HG02870 (cell line): Measurements from ENCODE around the gene SEPTIN1.
"Not testable (repeated sequence)": the region's sequence is repeated elsewhere in the genome, so short reads cannot be mapped to it uniquely, and the experiment has no call there.

ENCODE experiments used
- ATAC-seq: cut with Tn5 transposase; IDR thresholded peaks from one replicate; pipeline ENCODE4 v1.9.1; 2021; ENCODE audit warnings: mild to moderate bottlenecking, moderate library complexity; ENCODE audit not compliant: unreplicated experiment

The SEPTIN1 gene

DNA sequence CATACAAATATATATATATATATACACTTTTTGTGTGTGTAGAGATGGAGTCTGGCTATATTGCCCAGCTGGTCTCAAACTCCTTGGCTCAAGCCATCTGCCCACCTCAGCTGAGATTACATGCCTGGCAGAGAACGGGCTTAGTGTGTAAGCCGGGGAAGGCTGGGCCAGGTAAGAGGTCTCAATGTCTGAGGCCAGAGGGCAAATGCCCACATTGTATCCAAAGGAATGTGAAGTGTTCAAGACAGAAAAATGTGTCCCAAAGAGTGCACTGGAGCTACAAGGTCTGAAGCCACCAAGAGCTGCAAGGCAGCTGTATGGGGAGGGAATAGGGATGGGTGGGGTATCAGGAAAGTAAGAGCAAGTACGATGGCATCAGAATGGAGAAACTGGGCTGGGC is 36.1 kb downstream of the SEPTIN1 start:
- no peak for ATAC-seq

DNA sequence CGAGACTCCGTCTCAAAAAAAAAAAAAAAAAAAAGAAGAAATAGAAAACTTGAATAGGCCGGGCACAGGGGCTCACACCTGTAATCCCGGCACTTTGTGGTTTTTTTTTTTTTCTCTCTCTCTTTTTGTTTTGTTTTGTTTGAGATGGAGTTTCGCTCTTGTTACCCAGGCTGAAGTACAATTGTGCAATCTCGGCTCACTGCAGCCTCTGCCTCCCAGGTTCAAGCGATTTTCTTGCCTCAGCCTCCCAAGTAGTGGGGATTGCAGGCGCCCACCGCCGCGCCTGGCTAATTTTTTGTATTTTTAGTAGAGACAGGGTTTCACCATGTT is 38.9 kb downstream of the SEPTIN1 start:
- not testable (repeated sequence) for ATAC-seq

DNA sequence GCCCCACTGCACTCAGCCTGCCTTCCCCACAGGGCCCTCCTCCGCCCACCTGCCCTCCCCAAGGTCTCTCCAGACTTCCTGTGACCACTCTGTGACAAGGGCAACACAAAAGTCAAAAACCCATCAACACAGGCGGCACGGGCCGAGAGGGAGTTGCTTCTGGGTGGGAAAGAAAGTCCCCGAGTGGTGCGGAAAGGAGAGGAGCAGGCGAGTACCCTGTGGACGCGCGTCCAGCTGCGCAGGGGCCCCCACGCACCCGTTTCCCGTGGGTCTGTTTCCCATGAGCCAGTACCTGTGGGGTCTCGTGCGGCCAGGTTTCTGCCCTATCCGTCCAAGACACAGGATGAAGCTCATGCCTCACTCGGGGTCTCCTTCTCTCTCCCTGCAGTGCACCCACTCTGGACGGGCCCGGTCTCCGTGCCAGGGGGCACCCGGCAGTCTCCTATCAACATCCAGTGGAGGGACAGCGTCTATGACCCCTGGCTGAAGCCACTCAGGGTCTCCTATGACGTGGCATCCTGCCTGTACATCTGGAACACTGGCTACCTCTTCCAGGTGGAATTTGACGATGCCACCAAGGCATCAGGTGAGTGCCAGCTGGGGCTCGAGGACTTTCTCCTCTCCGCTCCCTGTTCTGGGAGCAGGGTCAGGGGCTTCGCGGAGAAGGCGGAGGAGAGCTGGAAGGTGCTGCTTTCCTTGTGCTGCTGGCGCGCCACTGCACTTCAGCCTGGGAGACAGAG is 39.4 kb downstream of the SEPTIN1 start:
- no peak for ATAC-seq

DNA sequence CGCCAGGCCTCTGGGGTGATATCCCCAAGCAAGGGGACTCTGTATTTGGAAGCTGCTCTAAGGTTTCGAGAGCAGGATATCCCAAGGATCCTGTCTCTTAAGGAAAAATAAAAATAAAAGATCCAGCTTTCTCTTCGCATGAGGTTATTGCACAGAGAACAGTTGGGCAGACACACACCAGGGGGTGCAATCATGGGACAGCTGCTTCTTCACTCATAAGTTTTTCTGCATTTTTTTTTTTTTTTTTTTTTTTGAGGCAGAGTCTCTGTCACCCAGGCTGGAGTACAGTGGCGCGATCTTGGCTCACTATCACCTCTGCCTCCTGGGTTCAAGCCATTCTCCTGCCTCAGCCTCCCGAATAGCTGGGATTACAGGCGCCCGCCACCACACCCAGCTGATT is 40.4 kb downstream of the SEPTIN1 start:
- not testable (repeated sequence) for ATAC-seq

DNA sequence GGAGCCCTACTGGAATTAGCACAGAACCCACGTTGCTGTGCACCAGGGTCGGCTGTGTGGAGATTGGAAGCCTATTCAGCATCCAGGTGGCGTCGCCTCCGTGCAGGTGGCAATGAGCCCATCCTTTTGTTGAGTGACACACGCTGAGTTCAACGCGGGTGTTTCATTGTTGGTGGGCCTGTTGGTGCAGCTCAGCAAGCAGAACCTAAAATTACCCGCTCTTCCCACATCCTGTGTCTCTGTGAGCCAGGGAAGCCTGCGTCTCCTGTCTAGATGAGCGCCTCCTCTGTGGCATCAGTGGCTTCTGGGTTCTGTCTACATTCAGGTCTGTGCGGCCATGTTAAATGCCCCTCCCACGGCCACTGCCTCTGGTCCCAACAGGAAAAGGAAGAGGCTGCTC is 41.7 kb downstream of the SEPTIN1 start:
- no peak for ATAC-seq

DNA sequence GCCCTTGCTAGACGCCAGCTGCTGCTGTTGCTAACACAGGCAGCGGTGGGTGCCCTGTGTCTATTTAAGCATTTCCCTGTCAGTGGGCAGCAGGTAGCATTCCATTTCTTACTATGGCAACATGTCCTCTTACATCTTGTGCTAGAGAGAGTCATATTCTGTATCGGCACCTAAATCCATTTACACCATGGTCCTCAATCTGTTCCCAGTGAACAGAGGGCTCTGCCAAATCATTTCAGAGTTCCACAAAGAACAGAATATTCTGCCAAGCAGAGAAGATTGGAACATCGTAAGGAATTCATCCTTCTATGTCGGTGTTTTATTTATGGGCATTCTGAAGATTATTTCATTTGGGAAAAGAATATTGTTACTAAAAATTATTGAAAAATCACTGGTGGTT is 43.6 kb downstream of the SEPTIN1 start:
- ATAC-seq: not testable (repeated sequence)

DNA sequence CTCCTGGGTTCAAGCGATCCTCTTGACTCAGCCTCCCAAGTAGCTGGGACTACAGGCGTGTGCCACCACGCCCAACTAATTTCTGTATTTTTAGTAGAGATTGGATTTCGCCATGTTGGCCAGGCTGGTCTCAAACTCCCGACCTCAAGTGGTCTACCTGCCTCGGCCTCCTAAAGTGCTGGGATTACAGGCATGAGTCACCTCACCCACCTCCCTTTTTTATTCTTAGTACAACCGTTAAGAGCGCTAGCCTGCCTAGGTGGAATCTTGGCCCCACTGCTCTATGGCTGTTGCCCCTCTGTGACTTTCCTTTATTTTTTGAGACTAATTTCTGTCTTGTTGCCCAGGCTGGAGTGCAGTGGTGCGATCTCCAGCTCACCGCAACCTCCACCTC is 44.4 kb downstream of the SEPTIN1 start:
- not testable (repeated sequence) for ATAC-seq

DNA sequence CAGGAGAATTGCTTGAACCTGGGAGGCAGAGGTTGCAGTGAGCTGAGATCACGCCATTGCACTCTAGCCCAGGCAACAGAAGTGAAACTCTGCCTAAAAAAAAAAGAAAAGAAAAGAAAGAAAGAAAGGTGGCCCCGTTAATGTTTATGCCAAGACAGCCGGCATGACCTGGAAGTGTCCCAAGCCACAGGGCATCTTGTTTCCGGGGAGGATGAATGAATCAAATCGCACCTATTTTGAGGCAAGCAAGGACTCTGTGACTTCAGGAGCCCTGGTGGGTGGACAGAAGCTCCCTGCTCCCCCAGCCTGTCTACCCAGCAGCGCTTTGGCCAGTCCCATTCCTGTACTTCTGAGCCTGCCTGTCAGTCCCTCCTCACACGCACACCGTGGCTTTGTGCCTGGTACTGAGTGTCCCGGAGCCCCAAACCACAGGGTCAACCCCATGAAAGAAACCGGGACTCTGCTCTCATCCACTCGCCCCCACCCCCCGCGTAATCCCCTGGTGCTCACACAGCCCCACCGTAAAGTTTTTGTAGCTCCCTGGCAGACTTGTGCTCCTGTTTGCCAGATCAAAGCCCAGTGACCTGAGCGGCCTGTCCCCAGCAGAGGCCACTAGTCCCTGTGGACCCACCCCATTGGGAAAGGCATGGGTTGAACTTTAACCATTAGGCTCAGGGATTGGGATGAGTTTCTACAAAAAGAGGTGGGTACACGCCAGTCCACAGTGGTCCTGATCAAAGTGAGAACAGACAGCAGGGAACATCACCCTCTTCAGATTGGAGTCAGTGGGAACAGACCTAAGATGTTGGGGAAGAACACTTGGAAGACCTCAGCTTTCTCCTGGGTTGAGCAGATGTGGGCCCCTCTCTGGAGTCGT is 46.5 kb downstream of the SEPTIN1 start:
- no peak for ATAC-seq

DNA sequence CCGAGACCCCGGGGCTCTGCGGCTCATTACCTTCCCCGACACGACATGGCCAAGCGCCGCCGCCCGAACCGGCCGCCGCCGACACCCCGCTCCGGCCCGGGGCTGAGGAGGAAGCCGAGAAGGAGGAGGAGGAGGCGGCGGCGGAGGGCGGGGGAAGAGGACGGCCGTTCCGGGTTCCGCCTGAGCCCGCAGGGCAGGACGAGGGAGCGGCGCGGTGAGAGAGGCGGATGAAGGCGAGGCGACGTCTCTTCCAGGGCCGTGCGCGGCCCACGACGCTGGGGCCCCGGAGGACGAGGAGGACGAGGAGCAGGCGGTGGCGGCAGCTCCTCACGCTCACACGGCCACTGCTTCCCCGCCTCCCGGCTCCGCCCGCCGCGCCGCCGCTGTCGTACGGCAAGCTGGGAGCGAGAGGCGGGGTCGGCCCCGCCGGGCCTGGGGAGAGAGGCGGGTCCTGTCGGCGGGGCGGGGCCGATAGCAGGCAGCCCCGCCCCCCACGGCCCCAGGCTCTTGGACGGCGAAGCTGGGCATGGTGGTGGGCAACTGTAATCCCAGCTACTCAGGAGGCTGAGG is 47.2 kb downstream of the SEPTIN1 start:
- ATAC-seq: peak; percentile 67

DNA sequence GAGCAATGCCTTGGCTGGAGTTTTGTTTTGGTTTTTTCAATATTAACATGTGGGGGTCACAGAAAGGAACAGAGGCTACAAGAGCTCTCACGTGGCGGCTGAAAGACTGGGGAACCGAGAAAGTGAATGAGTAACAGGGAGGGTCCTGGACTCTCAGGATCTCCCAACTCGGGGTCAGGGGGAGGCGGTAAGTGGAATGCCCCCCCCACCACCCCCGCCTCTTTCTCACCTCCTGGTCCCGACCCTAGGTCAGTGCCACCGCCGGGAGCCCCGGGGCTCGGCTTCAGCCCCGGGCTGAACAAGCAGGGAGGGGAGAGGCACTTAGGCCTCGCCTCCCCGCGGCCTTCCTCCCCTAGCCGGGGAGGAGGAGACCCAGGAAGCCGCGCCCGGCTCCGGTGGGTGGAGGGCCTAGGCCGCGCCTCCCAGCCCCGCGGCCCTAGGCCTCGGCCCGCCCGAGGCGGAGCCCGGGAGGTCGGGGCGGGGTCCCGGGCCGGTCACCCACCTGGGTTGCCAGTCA is 47.8 kb downstream of the SEPTIN1 start:
- peak; percentile 86 for ATAC-seq
